HepG2 (cell line): Measurements from ENCODE around the gene SYNDIG1. TPM values are rescaled to one million over a fixed set of nuclear protein-coding genes. Genes with fewer than 3 reads are reported as not detected.

Experiments
- ATAC-seq: fragments of 200-7000 bp; cut with Tn5 transposase; 3 replicates; pipeline ENCODE4 v1.9.1; 2020; ENCODE audit warnings: mild to moderate bottlenecking, moderate library complexity
- BruUV-seq: library from RNA; stranded (reverse); fragments of 400-500 nt; replicated peaks from 2 replicates; lab custom pipeline; 2021; lab: Mats Ljungman, UMichigan
- CTCF ChIA-PET: fragments of 300-600 bp; formaldehyde crosslinking; extraction: SDS; loops from one replicate; lab custom pipeline; 2021; ENCODE audit warnings: low total read pairs, inconsistent platforms, low intra/inter-chr PET ratio; lab: Yijun Ruan, JAX
- POLR2A ChIA-PET: fragments of 350-600 bp; sonication (Branson Sonifier 250); formaldehyde crosslinking; loops from one replicate; lab custom pipeline; 2020; ENCODE audit warnings: antibody characterized with exemption, inconsistent platforms; lab: Yijun Ruan, JAX
- DNase-seq: peaks from one replicate; pipeline ENCODE4 v3.0.0-alpha.2; 2015; ENCODE audit warnings: low spot score
- FAIRE-seq: peaks from 3 replicates; lab custom pipeline; 2011; peaks lifted over from hg19 to GRCh38; lab: Jason Lieb, UNC
- H2AFZ ChIP-seq: one replicate; pipeline ENCODE4 v1.6.1; 2011; ENCODE audit warnings: low read length, inconsistent platforms
- H3K27ac ChIP-seq: fragments of 300-600 bp; 3 replicates; pipeline ENCODE4 v1.8.0; 2011; ENCODE audit warnings: mixed run types, mild to moderate bottlenecking, mixed read lengths, low read length, inconsistent platforms; ENCODE audit not compliant: insufficient read depth; ENCODE audit errors: extremely low read length
- H3K27me3 ChIP-seq, 2 experiments: fragments of 200-600 bp in 1 of 2; 2 replicates in 1 of 2; 3 replicates in 1 of 2; pipeline versions ENCODE4 v1.6.0 to v1.8.0; 2011; ENCODE audit warnings: low read length in 2 of 2, mild to moderate bottlenecking in 2 of 2, moderate library complexity in 2 of 2, inconsistent platforms in 1 of 2; ENCODE audit not compliant: insufficient read depth in 2 of 2, control insufficient read depth in 1 of 2
- H3K36me3 ChIP-seq, 2 experiments: fragments of 200-600 bp in 1 of 2; replicated peaks in 1 of 2; 2 replicates in 1 of 2; 3 replicates in 1 of 2; pipeline versions ENCODE4 v1.5.1 to v1.8.0; 2011; ENCODE audit warnings: low read length in 2 of 2, inconsistent platforms in 1 of 2; ENCODE audit not compliant: insufficient read depth in 2 of 2, control insufficient read depth in 1 of 2
- H3K4me1 ChIP-seq: 2 replicates; pipeline ENCODE4 v1.5.1; 2012; ENCODE audit warnings: low read length, inconsistent platforms; ENCODE audit not compliant: insufficient read depth
- H3K4me2 ChIP-seq: 2 replicates; pipeline ENCODE4 v1.6.0; 2011; ENCODE audit warnings: low read depth, low read length, inconsistent platforms
- H3K4me3 ChIP-seq, 3 experiments: fragments of 200-600 bp in 1 of 3; sonication (generic), shearing (Covaris generic) in 1 of 3; replicated peaks in 1 of 3; 2 replicates each; pipeline ENCODE4 v1.5.1; 2011 to 2016; ENCODE audit warnings: low read length in 3 of 3, inconsistent platforms in 2 of 3, low read depth in 2 of 3, mild to moderate bottlenecking in 2 of 3, control low read depth in 1 of 3, mixed read lengths in 1 of 3; ENCODE audit not compliant: insufficient read depth in 1 of 3
- H3K79me2 ChIP-seq: one replicate; pipeline ENCODE4 v1.6.1; 2011; ENCODE audit warnings: low read length, inconsistent platforms; ENCODE audit not compliant: insufficient read depth
- H3K9ac ChIP-seq: 2 replicates; pipeline ENCODE4 v1.6.0; 2011; ENCODE audit warnings: mild to moderate bottlenecking, low read depth, low read length, inconsistent platforms; ENCODE audit not compliant: insufficient read depth
- H3K9me3 ChIP-seq: 2 replicates; pipeline ENCODE4 v1.5.1; 2012; ENCODE audit warnings: mild to moderate bottlenecking, low read length
- H4K20me1 ChIP-seq: 2 replicates; pipeline ENCODE4 v1.6.0; 2011; ENCODE audit warnings: inconsistent platforms, mild to moderate bottlenecking, low read length, moderate library complexity; ENCODE audit not compliant: insufficient read depth
- BCL3 ChIP-seq: sonication (generic); formaldehyde crosslinking; IDR thresholded peaks from 2 replicates; pipeline ENCODE4 v1.5.1; 2020; ENCODE audit warnings: mild to moderate bottlenecking, missing genetic modification reagents, moderate library complexity
- EED ChIP-seq: sonication (generic); formaldehyde crosslinking; IDR thresholded peaks from 2 replicates; pipeline ENCODE4 v1.5.0; 2020; ENCODE audit warnings: mild to moderate bottlenecking, missing genetic modification reagents
- HIVEP1 ChIP-seq: sonication (generic); formaldehyde crosslinking; IDR thresholded peaks from 2 replicates; pipeline ENCODE4 v1.4.0; 2020; ENCODE audit warnings: mild to moderate bottlenecking, missing genetic modification reagents
- MBD4 ChIP-seq: IDR thresholded peaks from 2 replicates; pipeline ENCODE4 v1.6.1; 2012; ENCODE audit warnings: low read length, inconsistent platforms, borderline replicate concordance
- NFE2L1 ChIP-seq: sonication (generic); formaldehyde crosslinking; IDR thresholded peaks from 2 replicates; pipeline ENCODE4 v1.4.0; 2020; ENCODE audit warnings: missing genetic modification reagents, mild to moderate bottlenecking, borderline replicate concordance
- PHF8 ChIP-seq: sonication (generic); formaldehyde crosslinking; IDR thresholded peaks from 2 replicates; pipeline ENCODE4 v1.5.0; 2020; ENCODE audit warnings: missing genetic modification reagents
- SIN3A ChIP-seq: IDR thresholded peaks from 2 replicates; pipeline ENCODE4 v1.6.1; 2011; ENCODE audit warnings: low read depth, mild to moderate bottlenecking, control low read depth, low read length, borderline replicate concordance
- SMAD3 ChIP-seq: sonication (generic); formaldehyde crosslinking; IDR thresholded peaks from 2 replicates; pipeline ENCODE4 v1.4.0; 2020; ENCODE audit warnings: missing genetic modification reagents
- SOX6 ChIP-seq, 2 experiments: fragments of 450-650 bp in 1 of 2; sonication (generic) in 1 of 2; formaldehyde crosslinking in 1 of 2; IDR thresholded peaks; 2 replicates each; pipeline versions ENCODE4 v1.4.0 to v1.6.1; 2017 to 2020; ENCODE audit warnings: antibody characterized with exemption in 1 of 2, mild to moderate bottlenecking in 1 of 2, missing genetic modification reagents in 1 of 2
- SRSF4 ChIP-seq: fragments of 200-400 bp; formaldehyde crosslinking; IDR thresholded peaks from one replicate; pipeline ENCODE4 v1.6.1; 2018; ENCODE audit warnings: mild to moderate bottlenecking, low read depth, low read length, moderate library complexity; ENCODE audit not compliant: poor library complexity, severe bottlenecking
- TBP ChIP-seq: sonication (generic); formaldehyde crosslinking; IDR thresholded peaks from 2 replicates; pipeline ENCODE4 v1.5.0; 2020; ENCODE audit warnings: missing genetic modification reagents
- ZBTB8A ChIP-seq: sonication (generic); formaldehyde crosslinking; IDR thresholded peaks from 2 replicates; pipeline ENCODE4 v1.4.0; 2020; ENCODE audit warnings: mild to moderate bottlenecking, low read depth, missing genetic modification reagents, borderline replicate concordance
- ZNF205 ChIP-seq: IDR thresholded peaks from 2 replicates; pipeline ENCODE4 v1.6.1; 2018; ENCODE audit warnings: missing biosample characterization, missing genetic modification reagents
- ZNF296 ChIP-seq: sonication (generic); formaldehyde crosslinking; conservative IDR thresholded peaks from 2 replicates; pipeline ENCODE4 v1.5.0; 2020; ENCODE audit warnings: mild to moderate bottlenecking, missing genetic modification reagents
- ZNF367 ChIP-seq: sonication (generic); formaldehyde crosslinking; IDR thresholded peaks from 2 replicates; pipeline ENCODE4 v1.4.0; 2020; ENCODE audit warnings: missing genetic modification reagents, borderline replicate concordance
- ZNF674 ChIP-seq: sonication (generic); formaldehyde crosslinking; IDR thresholded peaks from 2 replicates; pipeline ENCODE4 v1.5.0; 2020; ENCODE audit warnings: low read depth, mild to moderate bottlenecking, missing genetic modification reagents
- WGBS: methylation state at CpG from one replicate; pipeline ENCODE4 v1.1.6; 2017; ENCODE audit warnings: low lambda C conversion rate; 5-methylcytosine and 5-hydroxymethylcytosine counted together
- in situ Hi-C: cut with HindIII; loops from 2 replicates; pipeline ENCODE4 v1.10.0; 2017; ENCODE audit warnings: low pct_unique_long_range_greater_than_20kb; ENCODE audit not compliant: extremely low pct_ligation_motif_present
- intact Hi-C: fragments of 100-400 bp; cut with micrococcal nuclease; formaldehyde crosslinking; loops from one replicate; pipeline ENCODE4 v1.10.0; 2022; ENCODE audit not compliant: unreplicated experiment
- polyA plus RNA-seq, 8 experiments: library from polyadenylated mRNA; depleted of rRNA in 3 of 8; stranded (reverse) in 7 of 8; unstranded in 1 of 8; fragments of >200 nt; fragmentation: Illumina TruSeq in 4 of 8; extraction: Trizol in 4 of 8; gene quantifications; 2 replicates each; pipeline versions ENCODE4 v1.2.1 to v1.2.3, GENCODE V29; 2011 to 2016; ENCODE audit warnings: low read depth in 4 of 8, missing spikeins in 1 of 8, mixed read lengths in 1 of 8; ENCODE audit not compliant: insufficient read depth in 1 of 8
- total RNA-seq, 5 experiments: library from RNA; depleted of rRNA; stranded (reverse); fragments of >200 nt; fragmentation: Illumina TruSeq; extraction: Trizol; gene quantifications; 2 replicates each; pipeline ENCODE4 v1.2.3, GENCODE V29; 2016; ENCODE audit warnings: low read depth in 1 of 5
- TF ChIP-seq, protein P1 (sequence below): IDR thresholded peaks from 2 replicates; pipeline ENCODE4 v1.4.0; 2020; ENCODE audit warnings: mild to moderate bottlenecking, missing genetic modification reagents

The SYNDIG1 gene
- total and polyA plus RNA-seq, 2 of the 13 experiments (the other 11 are each of a cell fraction or from before 2014, with no cell fraction given): not detected

- intact Hi-C loops: no loop called here
- POLR2A ChIA-PET: no interaction called here
- no peak for ATAC-seq
Measured at GRCh38 chr20:24568842-24569241, 99.4 kb downstream of the SYNDIG1 start.

GRCh38 chr20:24571159-24571558 is 101.7 kb downstream of the SYNDIG1 start:
- ChIA-PET POLR2A (no interaction called here), CTCF (no interaction called here)
- no peaks in the 10 kb centered on the region for H3K36me3 ChIP-seq
- no peak overlapping the region for H3K4me2 ChIP-seq
- no peak overlapping the region for H3K9ac ChIP-seq
- H3K79me2 ChIP-seq: no peaks in the 10 kb centered on the region
- no peak overlapping the region for H3K4me3 ChIP-seq
- H3K4me1 ChIP-seq: no peaks in the 10 kb centered on the region
- in situ Hi-C loops: loop anchor here (10.0 kb wide), 1 partner anchor 64 kb away; no protein-coding TSS in a partner anchor
- no peak overlapping the region for H2AFZ ChIP-seq
- no peaks in the 10 kb centered on the region for H3K9me3 ChIP-seq
- intact Hi-C loops: no loop called here
- 0% methylated on average over 2 of the region's 2 CpGs for WGBS
- ATAC-seq (no peak), FAIRE-seq (no peak), DNase-seq (no peak)
- TF ChIP-seq ZNF296 (CRISPR knock-in tag) (no peak), PHF8 (no peak), BCL3 (CRISPR knock-in tag) (no peak), MBD4 (no peak), ZNF367 (CRISPR knock-in tag) (no peak), NFE2L1 (no peak), HIVEP1 (CRISPR knock-in tag) (no peak), EED (CRISPR knock-in tag) (no peak), SIN3A (no peak), SOX6 (IDR thresholded peaks at IDR 0.05) (no peak), SOX6 (CRISPR knock-in tag; IDR thresholded peaks at IDR 0.05) (no peak)
- TF ChIP-seq, protein P1, sequence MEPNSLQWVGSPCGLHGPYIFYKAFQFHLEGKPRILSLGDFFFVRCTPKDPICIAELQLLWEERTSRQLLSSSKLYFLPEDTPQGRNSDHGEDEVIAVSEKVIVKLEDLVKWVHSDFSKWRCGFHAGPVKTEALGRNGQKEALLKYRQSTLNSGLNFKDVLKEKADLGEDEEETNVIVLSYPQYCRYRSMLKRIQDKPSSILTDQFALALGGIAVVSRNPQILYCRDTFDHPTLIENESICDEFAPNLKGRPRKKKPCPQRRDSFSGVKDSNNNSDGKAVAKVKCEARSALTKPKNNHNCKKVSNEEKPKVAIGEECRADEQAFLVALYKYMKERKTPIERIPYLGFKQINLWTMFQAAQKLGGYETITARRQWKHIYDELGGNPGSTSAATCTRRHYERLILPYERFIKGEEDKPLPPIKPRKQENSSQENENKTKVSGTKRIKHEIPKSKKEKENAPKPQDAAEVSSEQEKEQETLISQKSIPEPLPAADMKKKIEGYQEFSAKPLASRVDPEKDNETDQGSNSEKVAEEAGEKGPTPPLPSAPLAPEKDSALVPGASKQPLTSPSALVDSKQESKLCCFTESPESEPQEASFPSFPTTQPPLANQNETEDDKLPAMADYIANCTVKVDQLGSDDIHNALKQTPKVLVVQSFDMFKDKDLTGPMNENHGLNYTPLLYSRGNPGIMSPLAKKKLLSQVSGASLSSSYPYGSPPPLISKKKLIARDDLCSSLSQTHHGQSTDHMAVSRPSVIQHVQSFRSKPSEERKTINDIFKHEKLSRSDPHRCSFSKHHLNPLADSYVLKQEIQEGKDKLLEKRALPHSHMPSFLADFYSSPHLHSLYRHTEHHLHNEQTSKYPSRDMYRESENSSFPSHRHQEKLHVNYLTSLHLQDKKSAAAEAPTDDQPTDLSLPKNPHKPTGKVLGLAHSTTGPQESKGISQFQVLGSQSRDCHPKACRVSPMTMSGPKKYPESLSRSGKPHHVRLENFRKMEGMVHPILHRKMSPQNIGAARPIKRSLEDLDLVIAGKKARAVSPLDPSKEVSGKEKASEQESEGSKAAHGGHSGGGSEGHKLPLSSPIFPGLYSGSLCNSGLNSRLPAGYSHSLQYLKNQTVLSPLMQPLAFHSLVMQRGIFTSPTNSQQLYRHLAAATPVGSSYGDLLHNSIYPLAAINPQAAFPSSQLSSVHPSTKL (CRISPR knock-in tag): no peak
- H3K27ac ChIP-seq: no peak overlapping the region
- no peaks in the 10 kb centered on the region for H4K20me1 ChIP-seq
- no TSS peak for BruUV-seq
- no peaks in the 10 kb centered on the region; a peak in 1 of 5 replicates for H3K27me3 ChIP-seq

More at GRCh38 chr20:24568842-24569241, 99.4 kb downstream of the SYNDIG1 start:
- no peak for TF ChIP-seq ZBTB8A
- no peak for TF ChIP-seq ZNF205 (CRISPR knock-in tag)
- TF ChIP-seq ZNF674 (CRISPR knock-in tag): no peak
- TF ChIP-seq SMAD3 (CRISPR knock-in tag): no peak
- TF ChIP-seq SRSF4: no peak
- no peak for TF ChIP-seq TBP (CRISPR knock-in tag)
- FAIRE-seq (no peak), DNase-seq (no peak)
- Histone ChIP-seq H4K20me1 (no peaks in the 10 kb centered on the region), H3K27ac (no peak overlapping the region), H3K4me2 (no peak overlapping the region), H3K9ac (no peak overlapping the region), H3K36me3 (no peaks in the 10 kb centered on the region), H3K27me3 (no peaks in the 10 kb centered on the region; a peak in 1 of 5 replicates), H3K4me3 (no peak overlapping the region), H2AFZ (no peak overlapping the region), H3K4me1 (no peaks in the 10 kb centered on the region), H3K9me3 (no peaks in the 10 kb centered on the region), H3K79me2 (no peaks in the 10 kb centered on the region)
- in situ Hi-C loops: no loop called here
- no TSS peak for BruUV-seq
- 7% methylated on average over 8 of the region's 8 CpGs for WGBS
- CTCF ChIA-PET: no interaction called here
